Stimulated activated CD8-positive, alpha-beta memory T cell treated with anti-CD3 and anti-CD28 coated beads, Interleukin-12 subunit alpha, Interleukin-12 subunit beta, amount 100 ng/mL, for 24 hours (primary cell): ENCODE results near the gene EIF1.
A peak's percentile ranks its signal among the peaks of the same experiment; 100 is the strongest.
"Not testable (repeated sequence)": the region's sequence is repeated elsewhere in the genome, so short reads cannot be mapped to it uniquely, and the experiment has no call there.

Source experiments
- DNase-seq: peaks from one replicate; pipeline ENCODE4 v3.0.0-alpha.2; 2020; ENCODE audit errors: extremely low read depth

The EIF1 gene

DNA sequence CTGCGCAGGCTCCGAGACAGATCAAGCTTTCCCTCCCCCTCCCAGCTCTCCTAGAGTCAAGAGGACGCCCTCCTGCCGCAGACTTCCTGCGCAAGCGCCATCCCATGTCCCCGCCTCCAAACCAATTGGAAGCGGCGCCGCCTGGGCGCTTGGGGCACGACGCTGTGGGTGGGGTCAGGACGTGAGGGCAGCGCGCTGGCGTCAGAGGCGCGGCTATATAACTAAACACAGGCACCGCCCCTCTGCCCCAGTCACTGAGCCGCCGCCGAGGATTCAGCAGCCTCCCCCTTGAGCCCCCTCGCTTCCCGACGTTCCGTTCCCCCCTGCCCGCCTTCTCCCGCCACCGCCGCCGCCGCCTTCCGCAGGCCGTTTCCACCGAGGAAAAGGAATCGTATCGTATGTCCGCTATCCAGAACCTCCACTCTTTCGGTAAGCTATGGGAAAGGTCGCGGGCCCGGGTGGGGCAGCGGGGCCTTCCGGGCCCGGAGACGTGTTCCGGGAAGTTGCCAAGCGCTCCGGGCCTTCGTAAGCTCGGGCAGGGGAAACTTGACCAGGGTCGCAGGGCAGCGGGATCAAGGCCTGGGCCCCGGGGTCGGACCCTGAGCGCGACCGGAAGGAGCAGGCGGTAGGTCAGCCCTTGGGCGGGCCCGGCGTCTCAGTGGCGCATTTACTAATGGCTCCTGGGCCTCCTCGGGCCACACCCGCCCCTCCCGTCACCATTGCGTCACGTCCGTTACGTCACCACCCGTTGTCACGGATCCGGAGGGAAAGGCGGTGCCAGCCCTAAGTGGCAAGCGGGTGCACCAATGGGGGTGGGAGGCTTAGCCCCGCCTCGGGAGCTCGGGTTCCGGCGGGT, at the start of gene EIF1:
Gene EIF1, plus strand, starts transcription at position 245 of the 856 bp plus-strand sequence. Its CDS starts 154 bp downstream, at position 399.
- peak; percentile 99 for DNase-seq

DNA sequence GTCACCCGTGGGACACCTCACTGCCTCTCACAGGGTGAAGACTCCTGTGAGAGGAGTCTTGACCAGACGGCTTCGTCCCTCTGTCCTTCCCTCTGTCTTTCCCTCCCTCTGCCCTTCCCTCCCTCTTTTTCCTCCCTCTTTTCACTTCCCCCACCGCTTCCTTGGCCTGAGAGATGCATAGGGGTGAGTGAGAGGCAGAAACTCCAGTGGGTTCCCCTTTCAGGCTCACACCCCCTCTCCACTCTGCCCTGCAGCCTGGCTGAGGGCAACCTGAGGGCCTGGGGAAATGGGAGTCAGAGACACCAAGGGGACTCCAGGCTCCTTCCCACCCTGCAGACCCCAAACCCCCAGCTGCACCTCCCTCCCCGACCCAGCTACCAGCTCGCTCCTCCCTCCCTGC, 49.7 kb upstream of the EIF1 start:
- no peak for DNase-seq

DNA sequence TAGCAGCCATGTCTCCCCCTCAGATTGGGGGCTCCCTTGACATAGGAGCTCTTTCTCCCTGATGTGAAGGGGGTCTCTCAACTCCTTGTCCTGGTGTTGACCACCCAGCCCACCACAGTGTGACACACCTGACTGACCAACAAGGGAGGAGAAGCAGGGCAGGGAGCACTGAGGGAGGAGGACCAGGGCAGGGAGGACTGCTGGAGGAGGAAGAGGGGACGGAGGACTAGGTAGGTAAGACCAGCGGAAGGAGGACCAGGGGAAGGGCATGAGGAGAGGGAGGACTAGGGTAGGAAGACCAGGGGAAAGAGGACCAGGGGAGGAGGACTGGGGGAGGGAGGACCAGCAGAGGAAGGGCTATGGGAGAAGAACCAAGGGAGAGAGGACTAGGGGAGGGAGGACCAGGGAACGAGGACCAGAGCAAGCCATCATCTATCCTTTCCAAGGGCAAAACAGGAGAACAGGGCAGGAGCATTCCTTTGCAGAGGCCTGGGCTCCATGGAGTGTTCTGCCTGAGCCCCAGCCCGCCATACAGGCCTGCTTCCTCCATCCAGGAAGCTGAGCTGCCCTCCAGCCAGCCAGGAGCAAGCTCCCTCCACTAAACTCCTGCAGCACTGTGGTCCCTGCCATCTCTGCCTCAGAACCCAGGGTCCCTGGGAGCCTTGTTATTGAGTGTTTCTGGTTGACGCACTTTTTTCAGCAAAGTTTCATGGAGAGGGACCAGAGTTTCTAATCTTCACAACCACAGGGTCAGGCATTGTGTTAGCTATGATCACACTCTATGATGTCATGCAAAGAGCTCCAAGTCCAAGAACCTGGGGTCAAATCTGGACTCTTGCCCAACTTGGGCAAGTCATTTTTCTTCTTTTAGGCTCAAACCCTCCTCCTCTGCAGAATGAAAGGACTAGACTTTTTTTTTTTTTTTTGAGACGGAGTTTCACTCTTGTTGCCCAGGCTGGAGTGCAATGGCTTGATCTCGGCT, 48.9 kb upstream of the EIF1 start:
- no peak for DNase-seq

DNA sequence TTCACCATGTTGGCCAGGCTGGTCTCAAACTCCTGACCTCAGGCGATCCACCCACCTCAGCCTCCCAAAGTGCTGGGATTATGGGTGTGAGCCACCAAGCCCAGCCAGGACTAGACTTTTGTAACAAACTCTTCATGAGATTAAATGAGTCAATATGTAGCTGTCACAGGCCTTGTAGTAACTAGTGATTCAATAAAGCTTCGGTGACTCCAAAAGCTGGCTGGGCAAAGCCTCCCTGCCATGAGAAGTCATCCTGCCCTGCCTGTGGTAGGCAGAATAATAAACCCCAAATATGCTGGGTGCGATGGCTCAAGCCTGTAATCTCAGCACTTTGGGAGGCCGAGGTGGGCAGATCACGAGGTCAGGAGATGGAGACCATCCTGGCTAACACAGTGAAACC, 48.1 kb upstream of the EIF1 start:
- not testable (repeated sequence) for DNase-seq

DNA sequence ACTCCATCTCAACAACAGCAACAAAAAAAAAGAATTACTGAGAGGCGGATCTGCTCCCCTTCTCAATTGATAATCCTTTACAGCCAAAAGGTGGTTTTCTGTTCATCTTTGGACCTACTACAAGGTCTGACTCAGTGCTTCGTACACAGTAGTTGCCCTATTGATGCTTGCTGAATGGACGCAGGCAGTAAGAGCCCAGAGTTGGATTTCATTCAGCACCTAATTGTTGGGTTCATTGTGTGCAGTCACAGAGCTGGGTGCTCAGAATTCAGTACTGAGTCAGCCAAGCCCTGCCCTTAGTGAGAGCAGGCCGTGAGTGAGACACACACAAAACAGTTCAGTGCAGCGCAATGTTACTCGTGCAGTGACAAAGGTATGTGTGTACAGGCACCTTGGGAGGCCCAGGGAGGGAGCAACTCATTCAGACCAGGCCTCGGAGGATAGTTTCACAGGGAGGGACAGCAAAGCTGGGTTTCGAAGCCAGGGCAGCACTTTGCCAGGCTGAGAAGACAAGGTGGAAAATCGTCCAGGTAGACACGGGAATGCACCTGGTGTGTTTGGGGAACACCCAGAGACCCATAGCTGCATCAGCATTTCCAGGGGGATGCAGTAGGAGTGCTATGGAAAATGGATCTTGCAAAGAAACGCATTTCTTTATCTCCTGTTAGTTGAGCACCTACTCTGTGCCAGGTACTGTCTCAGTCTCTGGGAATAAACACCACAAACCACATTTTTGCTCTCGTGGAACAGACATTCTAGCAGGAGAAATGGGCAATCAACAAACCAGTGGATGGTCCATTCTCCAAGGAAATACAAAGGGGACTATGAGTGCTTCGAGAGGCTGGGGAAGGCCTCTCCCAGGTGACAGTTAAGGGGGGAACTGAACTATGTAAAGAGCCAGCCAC, 46.2 kb upstream of the EIF1 start:
- no peak for DNase-seq

DNA sequence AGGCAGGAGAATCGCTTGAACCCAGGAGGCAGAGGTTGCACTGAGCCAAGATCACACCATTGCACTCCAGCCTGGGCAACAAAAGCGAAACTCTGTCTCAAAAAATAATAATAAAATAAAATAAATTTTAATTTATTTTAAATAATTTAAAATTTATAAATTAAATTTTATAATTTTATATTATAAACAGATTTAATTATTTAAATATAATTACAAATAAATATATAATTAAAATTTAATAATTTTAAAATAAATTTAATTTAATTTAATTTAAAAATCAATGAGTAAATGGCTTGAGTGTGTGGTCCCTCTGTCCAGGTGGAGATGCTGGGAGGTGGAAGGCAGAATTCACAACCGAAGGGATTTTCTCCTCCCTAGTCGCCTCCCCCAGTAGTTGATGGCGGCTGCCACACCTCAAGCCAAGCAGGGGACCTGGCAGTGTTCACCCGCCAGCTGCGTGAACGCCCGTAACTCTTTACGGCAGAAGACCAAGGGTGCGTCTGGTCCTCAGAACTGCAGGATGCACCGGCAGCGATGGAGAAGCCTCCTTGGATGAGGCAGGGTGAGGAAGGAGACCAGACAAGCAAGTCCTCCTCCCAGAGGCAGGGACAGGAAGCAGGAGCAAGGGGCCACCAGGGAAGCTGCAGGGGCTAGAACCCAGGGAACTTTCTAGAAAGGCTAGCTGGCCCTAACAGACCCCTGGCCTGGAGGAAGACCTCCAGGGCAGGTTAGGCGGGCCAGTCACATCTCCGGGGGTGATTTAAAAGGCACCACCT, 41.5 kb upstream of the EIF1 start:
- DNase-seq: no peak

DNA sequence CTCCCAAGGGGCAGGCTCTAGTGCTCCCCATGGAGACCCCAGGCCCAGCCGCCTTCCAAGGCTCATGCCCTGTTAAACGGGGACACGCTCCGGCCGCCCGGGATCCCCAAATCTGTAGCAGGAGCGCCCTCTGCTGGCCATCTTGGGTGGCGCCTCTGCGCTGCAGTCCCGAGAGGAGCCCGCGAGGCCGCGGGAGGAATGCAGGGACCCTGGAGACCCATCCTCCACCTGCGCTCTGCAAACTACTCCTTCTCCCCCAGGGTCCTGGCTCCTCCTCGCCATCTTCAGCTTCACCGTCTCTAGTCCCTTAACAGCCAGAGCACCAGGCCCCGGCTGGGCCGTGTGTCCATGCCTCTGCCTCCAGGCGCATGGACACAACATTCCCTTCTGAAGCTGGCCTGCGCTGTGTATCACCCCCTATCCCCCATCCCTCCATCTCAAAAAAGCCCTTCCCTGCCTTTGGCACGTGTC, 40.7 kb upstream of the EIF1 start:
- peak; percentile 66 for DNase-seq

DNA sequence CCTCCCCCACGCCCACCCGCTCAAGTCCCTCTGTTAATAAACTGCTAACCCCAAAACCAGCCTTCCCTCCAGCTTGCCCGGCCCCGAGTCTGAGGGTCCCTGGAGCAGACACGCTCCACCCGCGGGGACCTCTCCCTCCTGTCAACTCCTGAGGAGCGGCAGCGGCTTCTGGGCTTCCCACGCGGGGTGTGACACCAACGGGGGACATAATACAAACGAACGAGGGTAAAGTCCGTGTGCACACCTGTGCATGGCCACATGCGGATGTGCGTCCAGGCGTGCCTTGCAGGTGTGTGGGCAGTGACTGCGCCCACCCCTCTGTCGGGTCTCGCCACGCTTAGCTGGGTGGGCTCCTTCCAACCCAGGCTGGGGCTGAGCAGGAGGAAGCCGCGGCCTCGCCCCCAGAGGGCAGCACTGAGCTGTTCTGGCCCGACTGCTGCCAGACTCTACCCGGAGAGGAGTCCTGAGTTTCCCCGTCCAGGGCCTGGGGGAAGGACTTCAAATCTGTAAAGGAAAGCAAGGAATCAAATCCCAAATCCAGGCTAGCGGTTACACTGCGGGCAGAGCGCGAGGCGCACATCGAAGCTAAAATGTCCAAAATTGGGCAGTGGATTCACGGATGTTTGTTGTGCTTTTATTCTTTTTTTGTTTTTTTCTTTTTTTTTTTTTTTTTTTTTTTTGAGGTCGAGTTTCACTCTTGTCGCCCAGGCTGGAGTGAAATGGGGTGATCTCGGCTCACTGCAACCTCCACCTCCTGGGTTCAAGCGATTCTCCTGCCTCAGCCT, 40.1 kb upstream of the EIF1 start:
- DNase-seq: peak; percentile 54

DNA sequence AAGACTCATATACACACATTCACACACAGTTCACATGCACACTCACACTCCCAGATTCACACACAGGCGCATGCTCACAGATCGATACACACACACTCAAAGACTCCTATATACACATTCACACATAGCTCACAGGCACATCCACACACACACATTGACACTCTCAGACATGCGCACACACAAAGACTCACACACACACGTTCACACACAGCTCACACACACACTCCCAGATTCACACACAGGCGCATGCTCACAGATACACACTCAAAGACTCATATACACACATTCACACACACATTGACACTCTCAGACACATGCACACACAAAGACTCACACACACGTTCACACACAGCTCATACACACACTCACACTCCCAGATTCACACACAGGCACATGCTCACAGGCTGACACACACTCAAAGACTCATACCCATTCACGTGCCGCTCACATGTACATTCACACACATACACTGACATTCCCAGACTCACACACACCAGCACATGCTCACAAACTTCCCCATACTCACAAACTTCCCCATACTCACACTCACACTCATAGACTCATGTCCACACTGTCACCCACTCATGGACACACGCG, 38.7 kb upstream of the EIF1 start:
- no peak for DNase-seq

DNA sequence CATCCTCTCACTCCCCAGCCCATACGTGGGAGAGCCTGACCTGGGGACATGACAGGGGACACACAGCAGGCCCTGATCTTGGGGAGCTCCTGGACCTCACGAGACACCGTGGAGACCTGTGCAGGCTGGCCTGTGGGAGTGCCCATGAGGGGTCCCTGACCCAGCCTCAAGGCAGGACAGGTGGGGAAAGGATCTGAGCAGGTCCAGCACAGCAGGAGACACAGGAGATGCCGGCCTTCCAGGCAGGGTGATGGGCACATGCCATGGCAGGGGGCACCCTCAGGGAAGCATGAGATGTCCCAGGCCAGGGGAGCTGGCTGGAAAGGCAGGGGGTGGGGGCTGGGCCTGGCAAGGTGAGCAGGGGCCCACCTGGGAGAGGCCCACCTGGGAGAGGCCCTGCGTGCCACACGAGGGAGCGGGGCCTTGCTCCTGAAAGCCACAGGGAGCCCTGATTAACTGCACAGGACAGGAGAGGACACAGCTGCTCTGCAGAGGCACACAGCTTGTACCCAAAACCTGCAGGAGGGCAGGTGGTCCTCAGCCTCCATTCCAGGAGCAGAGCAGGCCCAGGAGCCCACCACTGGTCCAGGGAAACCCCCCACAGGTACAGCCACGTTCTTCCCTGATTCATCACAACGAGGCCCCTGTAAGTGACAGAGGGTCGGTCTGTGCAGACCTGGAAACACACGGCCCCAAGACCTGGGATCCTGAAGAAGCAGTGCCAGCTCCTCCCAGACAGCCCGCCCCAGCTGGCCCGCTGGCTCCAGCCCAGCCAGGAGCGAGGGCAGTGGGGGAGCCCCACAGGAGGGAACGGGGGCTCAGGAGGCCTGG, 37.7 kb upstream of the EIF1 start:
- no peak for DNase-seq

DNA sequence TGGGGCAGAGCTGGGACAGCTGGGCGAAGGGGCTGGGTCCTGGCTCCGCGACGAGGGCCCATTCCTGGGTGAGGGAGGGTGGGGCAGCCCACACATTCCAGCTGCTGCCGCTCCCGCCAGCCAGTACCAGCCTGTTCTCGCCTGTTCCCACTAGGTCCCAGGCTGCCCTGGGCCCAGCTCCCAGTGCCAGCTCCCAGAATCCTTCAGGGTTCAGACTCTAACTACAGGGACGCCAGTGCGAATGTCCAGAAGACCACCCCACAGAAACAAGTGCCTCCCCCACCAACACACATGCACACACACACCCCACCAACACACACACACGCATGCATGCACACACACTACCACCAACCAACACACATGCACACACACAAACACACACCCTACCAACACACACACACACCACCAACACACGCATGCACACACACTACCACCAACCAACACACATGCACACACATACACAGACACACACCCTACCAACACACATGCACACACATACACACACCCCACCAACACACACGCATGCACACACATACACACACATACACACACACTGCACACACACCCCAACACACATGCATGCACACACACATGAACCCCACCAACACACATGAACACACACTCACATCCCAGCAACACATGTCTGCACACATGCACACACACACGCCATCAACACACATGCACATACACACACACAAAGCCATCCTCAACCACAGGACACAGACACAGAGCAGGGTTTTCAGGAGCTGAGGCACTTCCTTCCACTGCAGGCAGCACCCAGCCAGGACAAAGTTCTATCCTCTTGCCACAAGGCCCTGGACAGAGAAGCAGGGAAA, 36.8 kb upstream of the EIF1 start:
- no peak for DNase-seq

DNA sequence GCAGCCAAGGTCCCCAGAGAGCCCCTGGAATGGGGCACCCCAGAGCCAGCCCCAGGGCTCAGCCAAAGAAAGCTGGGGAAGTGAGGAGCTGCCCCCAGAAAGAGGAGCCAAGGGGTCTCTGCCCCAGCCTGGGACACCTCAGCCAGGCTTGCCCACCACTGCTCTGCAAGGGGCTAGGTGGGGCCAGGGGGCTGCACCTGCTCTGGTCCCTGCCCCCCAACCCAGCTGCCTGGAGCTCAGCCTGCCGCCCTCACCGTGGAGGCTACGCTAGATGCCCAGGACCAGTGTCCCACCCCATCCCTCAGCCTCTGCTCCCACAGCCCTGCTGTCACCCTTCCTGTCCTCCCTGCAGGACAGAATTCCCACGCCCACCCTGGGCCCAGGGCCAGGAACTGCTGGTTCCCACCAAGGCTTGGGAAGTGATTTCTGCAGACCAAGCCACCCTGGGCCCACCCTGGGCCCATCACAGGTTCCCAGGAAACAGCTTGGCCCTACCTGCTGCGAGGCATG, 36.2 kb upstream of the EIF1 start:
- DNase-seq: no peak

DNA sequence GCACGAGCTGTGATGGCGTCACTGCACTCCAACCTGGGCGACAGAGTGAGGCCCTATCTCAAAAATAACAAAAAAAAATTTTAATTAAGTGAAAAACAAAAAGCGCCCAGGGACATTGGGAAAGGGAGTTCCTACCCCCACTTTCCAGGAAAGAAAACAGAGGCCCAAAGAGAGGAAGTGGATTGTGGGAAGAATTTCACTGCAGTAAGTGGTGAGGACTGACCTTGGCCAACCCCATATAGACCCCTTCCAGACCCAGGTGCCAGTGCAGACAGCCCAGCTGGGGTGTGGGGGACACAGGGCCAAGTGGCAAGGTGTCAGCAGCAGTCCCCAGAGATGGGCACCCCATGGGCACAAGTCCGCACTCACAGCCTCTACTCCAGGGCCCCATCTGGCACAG, 35.3 kb upstream of the EIF1 start:
- DNase-seq: no peak

DNA sequence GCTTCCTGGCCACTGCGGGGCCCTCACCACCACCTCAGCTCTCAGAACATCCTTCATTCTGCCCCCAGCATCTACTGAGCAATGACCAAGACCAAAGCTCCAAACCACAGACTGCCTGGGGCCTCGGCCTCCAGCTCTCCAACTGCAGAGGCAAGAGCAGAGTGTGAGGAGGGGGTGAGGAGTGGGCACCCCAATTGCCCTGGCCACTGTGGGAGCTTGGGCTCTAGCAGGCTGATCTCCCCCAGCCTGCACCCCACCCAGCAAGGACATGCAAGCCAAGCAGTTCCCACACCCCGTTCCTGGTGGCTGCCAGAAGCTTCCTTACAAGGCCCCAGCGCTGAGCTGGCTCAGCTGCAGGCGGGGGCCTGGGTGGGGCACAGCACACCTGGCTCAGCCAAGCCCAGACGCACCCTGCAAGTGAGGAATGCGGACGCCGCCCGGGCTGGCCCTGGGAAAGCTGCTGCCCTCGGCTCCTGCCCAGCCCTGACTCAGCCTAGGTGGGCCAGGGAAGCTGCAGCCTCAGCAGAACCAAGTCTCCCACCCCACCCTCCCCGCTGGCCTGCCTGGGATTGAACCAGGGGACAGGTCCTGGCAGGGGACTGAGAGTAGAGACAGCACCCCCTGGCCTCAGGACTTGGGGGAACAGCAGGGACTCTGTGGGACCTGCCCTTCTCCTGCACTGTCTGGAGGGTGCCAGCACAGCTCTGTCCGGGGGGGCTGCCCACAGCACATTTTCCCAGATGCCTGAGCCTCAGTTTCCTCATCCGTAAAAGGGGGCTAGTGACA, 34.6 kb upstream of the EIF1 start:
- DNase-seq: no peak

DNA sequence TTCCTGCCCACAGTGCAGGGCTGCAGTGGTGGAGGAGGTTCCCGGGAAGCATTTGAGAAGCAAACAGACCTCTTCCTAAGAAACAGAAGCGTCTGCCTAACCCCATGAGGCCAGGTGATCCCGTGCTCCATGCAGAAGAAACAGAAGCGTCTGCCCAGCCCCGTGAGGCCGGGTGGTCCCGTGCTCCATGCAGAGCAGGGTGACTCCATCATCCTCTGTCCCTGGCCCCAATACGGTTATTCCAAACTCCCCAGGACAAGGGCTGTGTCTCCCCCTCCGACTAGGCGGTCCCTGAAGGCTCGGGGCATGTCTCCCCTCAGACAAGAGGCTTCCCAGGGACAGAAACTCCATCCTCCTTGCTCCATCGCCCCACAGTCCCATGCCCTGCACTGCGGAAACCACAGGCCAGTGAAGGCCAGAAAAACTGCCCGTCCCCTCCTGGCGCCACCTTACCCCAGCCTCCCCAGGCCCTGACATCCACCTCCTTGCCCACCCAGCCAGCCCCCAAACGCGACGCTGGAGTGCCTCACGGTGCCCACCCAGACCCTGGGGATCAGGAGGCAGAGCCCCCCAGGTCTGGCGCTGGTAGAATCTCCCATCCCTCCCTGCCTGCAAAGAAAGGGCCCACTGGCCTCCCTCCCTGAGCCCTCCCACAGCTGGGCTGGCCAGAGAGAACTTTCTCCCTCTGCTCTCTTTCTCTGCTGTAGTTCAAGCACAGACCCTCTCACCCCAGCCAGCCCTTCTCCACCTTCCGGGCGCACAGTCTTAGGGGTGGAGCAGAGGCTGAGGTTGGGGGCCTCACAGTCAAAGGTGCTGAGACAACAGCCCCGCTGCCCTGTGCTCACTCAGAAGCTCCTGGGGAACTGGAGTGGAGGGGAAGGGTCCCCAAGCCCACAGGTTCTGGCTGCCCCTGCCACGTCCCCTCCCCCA, 33.7 kb upstream of the EIF1 start:
- DNase-seq: no peak
